HepG2 (cell line): Measurements from ENCODE around the gene RNGTT. TPM values are rescaled to one million over a fixed set of nuclear protein-coding genes. Genes with fewer than 3 reads are reported as not detected.

ENCODE experiments used
- ATAC-seq: fragments of 200-7000 bp; cut with Tn5 transposase; 3 replicates; pipeline ENCODE4 v1.9.1; 2020; ENCODE audit warnings: mild to moderate bottlenecking, moderate library complexity
- BruUV-seq: library from RNA; stranded (reverse); fragments of 400-500 nt; replicated peaks from 2 replicates; lab custom pipeline; 2021; lab: Mats Ljungman, UMichigan
- CTCF ChIA-PET: fragments of 300-600 bp; formaldehyde crosslinking; extraction: SDS; loops from one replicate; lab custom pipeline; 2021; ENCODE audit warnings: low total read pairs, inconsistent platforms, low intra/inter-chr PET ratio; lab: Yijun Ruan, JAX
- POLR2A ChIA-PET: fragments of 350-600 bp; sonication (Branson Sonifier 250); formaldehyde crosslinking; loops from one replicate; lab custom pipeline; 2020; ENCODE audit warnings: antibody characterized with exemption, inconsistent platforms; lab: Yijun Ruan, JAX
- DNase-seq: peaks from one replicate; pipeline ENCODE4 v3.0.0-alpha.2; 2015; ENCODE audit warnings: low spot score
- FAIRE-seq: peaks from 3 replicates; lab custom pipeline; 2011; peaks lifted over from hg19 to GRCh38; lab: Jason Lieb, UNC
- H2AFZ ChIP-seq: one replicate; pipeline ENCODE4 v1.6.1; 2011; ENCODE audit warnings: low read length, inconsistent platforms
- H3K27ac ChIP-seq: fragments of 300-600 bp; 3 replicates; pipeline ENCODE4 v1.8.0; 2011; ENCODE audit warnings: mixed run types, mild to moderate bottlenecking, mixed read lengths, low read length, inconsistent platforms; ENCODE audit not compliant: insufficient read depth; ENCODE audit errors: extremely low read length
- H3K27me3 ChIP-seq, 2 experiments: fragments of 200-600 bp in 1 of 2; 2 replicates in 1 of 2; 3 replicates in 1 of 2; pipeline versions ENCODE4 v1.6.0 to v1.8.0; 2011; ENCODE audit warnings: low read length in 2 of 2, mild to moderate bottlenecking in 2 of 2, moderate library complexity in 2 of 2, inconsistent platforms in 1 of 2; ENCODE audit not compliant: insufficient read depth in 2 of 2, control insufficient read depth in 1 of 2
- H3K36me3 ChIP-seq, 2 experiments: fragments of 200-600 bp in 1 of 2; replicated peaks in 1 of 2; 2 replicates in 1 of 2; 3 replicates in 1 of 2; pipeline versions ENCODE4 v1.5.1 to v1.8.0; 2011; ENCODE audit warnings: low read length in 2 of 2, inconsistent platforms in 1 of 2; ENCODE audit not compliant: insufficient read depth in 2 of 2, control insufficient read depth in 1 of 2
- H3K4me1 ChIP-seq: 2 replicates; pipeline ENCODE4 v1.5.1; 2012; ENCODE audit warnings: low read length, inconsistent platforms; ENCODE audit not compliant: insufficient read depth
- H3K4me2 ChIP-seq: 2 replicates; pipeline ENCODE4 v1.6.0; 2011; ENCODE audit warnings: low read depth, low read length, inconsistent platforms
- H3K4me3 ChIP-seq, 3 experiments: fragments of 200-600 bp in 1 of 3; sonication (generic), shearing (Covaris generic) in 1 of 3; replicated peaks in 1 of 3; 2 replicates each; pipeline ENCODE4 v1.5.1; 2011 to 2016; ENCODE audit warnings: low read length in 3 of 3, inconsistent platforms in 2 of 3, low read depth in 2 of 3, mild to moderate bottlenecking in 2 of 3, control low read depth in 1 of 3, mixed read lengths in 1 of 3; ENCODE audit not compliant: insufficient read depth in 1 of 3
- H3K79me2 ChIP-seq: one replicate; pipeline ENCODE4 v1.6.1; 2011; ENCODE audit warnings: low read length, inconsistent platforms; ENCODE audit not compliant: insufficient read depth
- H3K9ac ChIP-seq: 2 replicates; pipeline ENCODE4 v1.6.0; 2011; ENCODE audit warnings: mild to moderate bottlenecking, low read depth, low read length, inconsistent platforms; ENCODE audit not compliant: insufficient read depth
- H3K9me3 ChIP-seq: 2 replicates; pipeline ENCODE4 v1.5.1; 2012; ENCODE audit warnings: mild to moderate bottlenecking, low read length
- H4K20me1 ChIP-seq: 2 replicates; pipeline ENCODE4 v1.6.0; 2011; ENCODE audit warnings: inconsistent platforms, mild to moderate bottlenecking, low read length, moderate library complexity; ENCODE audit not compliant: insufficient read depth
- ETV6 ChIP-seq: sonication (generic); formaldehyde crosslinking; conservative IDR thresholded peaks from 2 replicates; pipeline ENCODE4 v1.4.0; 2020; ENCODE audit warnings: missing genetic modification reagents
- ISX ChIP-seq: sonication (generic); formaldehyde crosslinking; conservative IDR thresholded peaks from 2 replicates; pipeline ENCODE4 v1.5.0; 2020; ENCODE audit warnings: missing genetic modification reagents
- MZF1 ChIP-seq: sonication (generic); formaldehyde crosslinking; IDR thresholded peaks from 2 replicates; pipeline ENCODE4 v1.8.1; 2023; ENCODE audit warnings: mild to moderate bottlenecking, missing genetic modification reagents, borderline replicate concordance
- SP5 ChIP-seq: IDR thresholded peaks from 2 replicates; pipeline ENCODE4 v1.6.1; 2016; ENCODE audit warnings: low read depth, borderline replicate concordance
- SRSF9 ChIP-seq: fragments of 200-400 bp; formaldehyde crosslinking; IDR thresholded peaks from 2 replicates; pipeline ENCODE4 v1.6.1; 2018; ENCODE audit warnings: borderline replicate concordance, mild to moderate bottlenecking, low read depth, low read length; ENCODE audit not compliant: insufficient read depth, poor library complexity, severe bottlenecking
- ZIK1 ChIP-seq: sonication (generic); formaldehyde crosslinking; IDR thresholded peaks from 2 replicates; pipeline ENCODE4 v1.5.0; 2020; ENCODE audit warnings: mild to moderate bottlenecking, low read depth, missing genetic modification reagents, borderline replicate concordance
- ZMYM2 ChIP-seq: sonication (generic); formaldehyde crosslinking; IDR thresholded peaks from 2 replicates; pipeline ENCODE4 v1.8.0; 2022; ENCODE audit warnings: mild to moderate bottlenecking, missing genetic modification reagents
- ZNF260 ChIP-seq: sonication (generic); formaldehyde crosslinking; IDR thresholded peaks from 2 replicates; pipeline ENCODE4 v1.4.0; 2020; ENCODE audit warnings: missing genetic modification reagents, low read depth, mild to moderate bottlenecking, borderline replicate concordance
- ZNF333 ChIP-seq: sonication (generic); formaldehyde crosslinking; IDR thresholded peaks from 2 replicates; pipeline ENCODE4 v1.4.0; 2020; ENCODE audit warnings: mild to moderate bottlenecking, missing genetic modification reagents, borderline replicate concordance
- ZNF674 ChIP-seq: sonication (generic); formaldehyde crosslinking; IDR thresholded peaks from 2 replicates; pipeline ENCODE4 v1.5.0; 2020; ENCODE audit warnings: low read depth, mild to moderate bottlenecking, missing genetic modification reagents
- WGBS: methylation state at CpG from one replicate; pipeline ENCODE4 v1.1.6; 2017; ENCODE audit warnings: low lambda C conversion rate; 5-methylcytosine and 5-hydroxymethylcytosine counted together
- in situ Hi-C: cut with HindIII; loops from 2 replicates; pipeline ENCODE4 v1.10.0; 2017; ENCODE audit warnings: low pct_unique_long_range_greater_than_20kb; ENCODE audit not compliant: extremely low pct_ligation_motif_present
- intact Hi-C: fragments of 100-400 bp; cut with micrococcal nuclease; formaldehyde crosslinking; loops from one replicate; pipeline ENCODE4 v1.10.0; 2022; ENCODE audit not compliant: unreplicated experiment
- polyA plus RNA-seq, 8 experiments: library from polyadenylated mRNA; depleted of rRNA in 3 of 8; stranded (reverse) in 7 of 8; unstranded in 1 of 8; fragments of >200 nt; fragmentation: Illumina TruSeq in 4 of 8; extraction: Trizol in 4 of 8; gene quantifications; 2 replicates each; pipeline versions ENCODE4 v1.2.1 to v1.2.3, GENCODE V29; 2011 to 2016; ENCODE audit warnings: low read depth in 4 of 8, missing spikeins in 1 of 8, mixed read lengths in 1 of 8; ENCODE audit not compliant: insufficient read depth in 1 of 8
- total RNA-seq, 5 experiments: library from RNA; depleted of rRNA; stranded (reverse); fragments of >200 nt; fragmentation: Illumina TruSeq; extraction: Trizol; gene quantifications; 2 replicates each; pipeline ENCODE4 v1.2.3, GENCODE V29; 2016; ENCODE audit warnings: low read depth in 1 of 5
- TF ChIP-seq, protein P1 (sequence below): sonication (generic); formaldehyde crosslinking; IDR thresholded peaks from 2 replicates; pipeline ENCODE4 v1.4.0; 2020; ENCODE audit warnings: mild to moderate bottlenecking, missing genetic modification reagents, borderline replicate concordance
- TF ChIP-seq, protein P2 (sequence below): sonication (generic); formaldehyde crosslinking; IDR thresholded peaks from 2 replicates; pipeline ENCODE4 v1.9.0; 2021; ENCODE audit warnings: missing genetic modification reagents, mild to moderate bottlenecking, borderline replicate concordance
- TF ChIP-seq, protein P3 (sequence below): sonication (generic); formaldehyde crosslinking; IDR thresholded peaks from 2 replicates; pipeline ENCODE4 v1.8.1; 2023; ENCODE audit warnings: mild to moderate bottlenecking, missing genetic modification reagents, borderline replicate concordance
- TF ChIP-seq, protein P4 (sequence below): sonication (generic); formaldehyde crosslinking; IDR thresholded peaks from 2 replicates; pipeline ENCODE4 v1.8.1; 2023; ENCODE audit warnings: mild to moderate bottlenecking, missing genetic modification reagents
- TF ChIP-seq, protein P5 (sequence below): sonication (generic); formaldehyde crosslinking; IDR thresholded peaks from 2 replicates; pipeline ENCODE4 v1.9.0; 2022; ENCODE audit warnings: missing genetic modification reagents, mild to moderate bottlenecking, borderline replicate concordance

RNGTT gene
- total and polyA plus RNA-seq, 2 of the 13 experiments (the other 11 are each of a cell fraction or from before 2014, with no cell fraction given): 6.0 to 22.6 TPM

DNA sequence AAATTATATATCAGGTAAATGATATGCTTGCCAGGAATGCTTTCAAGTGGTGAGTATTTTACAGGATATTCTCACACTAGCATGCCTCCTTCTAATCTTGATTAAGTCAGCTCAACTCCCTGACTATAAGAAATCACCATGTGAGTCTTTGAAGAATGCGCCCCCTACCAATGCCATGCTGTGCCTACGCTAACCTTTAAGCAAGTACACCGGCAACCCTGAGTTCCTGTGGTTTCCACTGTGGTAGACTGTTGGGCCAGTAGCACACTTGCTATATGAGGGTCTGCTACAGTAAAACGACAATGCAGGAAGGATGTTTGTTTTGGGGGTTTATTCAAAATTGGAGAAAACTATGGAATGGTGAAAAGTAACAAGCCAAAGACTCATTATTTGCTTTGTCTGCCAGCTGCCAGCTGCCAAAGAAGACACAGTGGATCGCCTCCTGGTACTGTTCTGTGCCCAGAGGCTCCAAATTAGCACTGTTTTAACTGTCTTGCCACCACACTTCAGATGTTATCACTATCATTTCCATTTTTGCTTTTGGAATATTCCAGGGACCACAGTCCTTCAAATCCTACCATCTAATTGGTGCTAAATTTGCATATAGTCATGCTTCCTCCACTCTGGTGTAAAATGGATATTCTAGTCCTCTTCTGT is 333.5 kb downstream of the RNGTT start (continued):
- TF ChIP-seq SRSF9: no peak
- no peak for TF ChIP-seq ZNF674
- no peak for TF ChIP-seq ETV6 (CRISPR knock-in tag)
- TF ChIP-seq, protein P1, sequence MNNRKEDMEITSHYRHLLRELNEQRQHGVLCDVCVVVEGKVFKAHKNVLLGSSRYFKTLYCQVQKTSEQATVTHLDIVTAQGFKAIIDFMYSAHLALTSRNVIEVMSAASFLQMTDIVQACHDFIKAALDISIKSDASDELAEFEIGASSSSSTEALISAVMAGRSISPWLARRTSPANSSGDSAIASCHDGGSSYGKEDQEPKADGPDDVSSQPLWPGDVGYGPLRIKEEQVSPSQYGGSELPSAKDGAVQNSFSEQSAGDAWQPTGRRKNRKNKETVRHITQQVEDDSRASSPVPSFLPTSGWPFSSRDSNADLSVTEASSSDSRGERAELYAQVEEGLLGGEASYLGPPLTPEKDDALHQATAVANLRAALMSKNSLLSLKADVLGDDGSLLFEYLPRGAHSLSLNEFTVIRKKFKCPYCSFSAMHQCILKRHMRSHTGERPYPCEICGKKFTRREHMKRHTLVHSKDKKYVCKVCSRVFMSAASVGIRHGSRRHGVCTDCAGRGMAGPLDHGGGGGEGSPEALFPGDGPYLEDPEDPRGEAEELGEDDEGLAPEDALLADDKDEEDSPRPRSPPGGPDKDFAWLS (CRISPR knock-in tag): no peak
- no peak for TF ChIP-seq ISX (CRISPR knock-in tag)
- no peak for TF ChIP-seq SP5 (CRISPR knock-in tag)
- TF ChIP-seq, protein P2, sequence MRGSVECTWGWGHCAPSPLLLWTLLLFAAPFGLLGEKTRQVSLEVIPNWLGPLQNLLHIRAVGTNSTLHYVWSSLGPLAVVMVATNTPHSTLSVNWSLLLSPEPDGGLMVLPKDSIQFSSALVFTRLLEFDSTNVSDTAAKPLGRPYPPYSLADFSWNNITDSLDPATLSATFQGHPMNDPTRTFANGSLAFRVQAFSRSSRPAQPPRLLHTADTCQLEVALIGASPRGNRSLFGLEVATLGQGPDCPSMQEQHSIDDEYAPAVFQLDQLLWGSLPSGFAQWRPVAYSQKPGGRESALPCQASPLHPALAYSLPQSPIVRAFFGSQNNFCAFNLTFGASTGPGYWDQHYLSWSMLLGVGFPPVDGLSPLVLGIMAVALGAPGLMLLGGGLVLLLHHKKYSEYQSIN (CRISPR knock-in tag): no peak
- no peak for TF ChIP-seq MZF1 (CRISPR knock-in tag)
- no peak for TF ChIP-seq ZNF260 (CRISPR knock-in tag)

DNA sequence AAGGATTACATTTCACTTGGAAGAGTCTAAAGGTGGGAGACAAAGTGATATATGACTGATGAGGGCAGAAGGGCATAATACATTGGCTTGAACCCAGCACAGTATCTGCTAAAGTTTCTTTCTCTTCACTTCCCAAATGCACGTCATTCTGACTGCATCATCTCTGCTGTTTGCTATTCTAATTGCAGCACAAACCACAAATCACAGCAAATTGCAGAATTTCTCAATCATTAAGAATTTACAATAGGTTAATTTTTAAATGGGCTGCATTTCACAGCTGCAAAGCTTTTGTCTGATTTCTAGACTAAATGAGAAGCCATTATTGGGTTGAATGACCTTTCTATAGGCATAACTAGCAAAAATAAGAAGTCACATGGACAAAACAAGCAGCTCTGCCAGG is 337.0 kb downstream of the RNGTT start:
- WGBS: 95% methylated on average over 1 of the region's 1 CpG
- TF ChIP-seq ZNF333 (CRISPR knock-in tag) (no peak), ZIK1 (CRISPR knock-in tag) (no peak), ZMYM2 (CRISPR knock-in tag) (no peak)
- TF ChIP-seq, protein P3, sequence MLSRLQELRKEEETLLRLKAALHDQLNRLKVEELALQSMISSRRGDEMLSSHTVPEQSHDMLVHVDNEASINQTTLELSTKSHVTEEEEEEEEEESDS: no peak
- TF ChIP-seq, protein P4, sequence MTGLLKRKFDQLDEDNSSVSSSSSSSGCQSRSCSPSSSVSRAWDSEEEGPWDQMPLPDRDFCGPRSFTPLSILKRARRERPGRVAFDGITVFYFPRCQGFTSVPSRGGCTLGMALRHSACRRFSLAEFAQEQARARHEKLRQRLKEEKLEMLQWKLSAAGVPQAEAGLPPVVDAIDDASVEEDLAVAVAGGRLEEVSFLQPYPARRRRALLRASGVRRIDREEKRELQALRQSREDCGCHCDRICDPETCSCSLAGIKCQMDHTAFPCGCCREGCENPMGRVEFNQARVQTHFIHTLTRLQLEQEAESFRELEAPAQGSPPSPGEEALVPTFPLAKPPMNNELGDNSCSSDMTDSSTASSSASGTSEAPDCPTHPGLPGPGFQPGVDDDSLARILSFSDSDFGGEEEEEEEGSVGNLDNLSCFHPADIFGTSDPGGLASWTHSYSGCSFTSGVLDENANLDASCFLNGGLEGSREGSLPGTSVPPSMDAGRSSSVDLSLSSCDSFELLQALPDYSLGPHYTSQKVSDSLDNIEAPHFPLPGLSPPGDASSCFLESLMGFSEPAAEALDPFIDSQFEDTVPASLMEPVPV (CRISPR knock-in tag): no peak
- TF ChIP-seq, protein P5, sequence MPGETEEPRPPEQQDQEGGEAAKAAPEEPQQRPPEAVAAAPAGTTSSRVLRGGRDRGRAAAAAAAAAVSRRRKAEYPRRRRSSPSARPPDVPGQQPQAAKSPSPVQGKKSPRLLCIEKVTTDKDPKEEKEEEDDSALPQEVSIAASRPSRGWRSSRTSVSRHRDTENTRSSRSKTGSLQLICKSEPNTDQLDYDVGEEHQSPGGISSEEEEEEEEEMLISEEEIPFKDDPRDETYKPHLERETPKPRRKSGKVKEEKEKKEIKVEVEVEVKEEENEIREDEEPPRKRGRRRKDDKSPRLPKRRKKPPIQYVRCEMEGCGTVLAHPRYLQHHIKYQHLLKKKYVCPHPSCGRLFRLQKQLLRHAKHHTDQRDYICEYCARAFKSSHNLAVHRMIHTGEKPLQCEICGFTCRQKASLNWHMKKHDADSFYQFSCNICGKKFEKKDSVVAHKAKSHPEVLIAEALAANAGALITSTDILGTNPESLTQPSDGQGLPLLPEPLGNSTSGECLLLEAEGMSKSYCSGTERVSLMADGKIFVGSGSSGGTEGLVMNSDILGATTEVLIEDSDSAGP (CRISPR knock-in tag): no peak

More for the DNA sequence above, 337.0 kb downstream of the RNGTT start:
- BruUV-seq: no TSS peak
- DNase-seq (no peak), FAIRE-seq (no peak), ATAC-seq (no peak)
- H3K79me2 ChIP-seq: no peaks in the 10 kb centered on the region
- intact Hi-C loops (no loop called here), in situ Hi-C loops (no loop called here)
- no peak overlapping the region for H3K9ac ChIP-seq
- no peaks in the 10 kb centered on the region for H3K4me1 ChIP-seq
- H3K4me2 ChIP-seq: no peak overlapping the region
- ChIA-PET POLR2A (no interaction called here), CTCF (no interaction called here)
- H4K20me1 ChIP-seq: no peaks in the 10 kb centered on the region
- no peak overlapping the region for H3K27ac ChIP-seq
- no peak overlapping the region for H3K4me3 ChIP-seq
- H3K9me3 ChIP-seq: no peaks in the 10 kb centered on the region
- H3K27me3 ChIP-seq: no peaks in the 10 kb centered on the region; a peak in 1 of 5 replicates
- H2AFZ ChIP-seq: no peak overlapping the region
- H3K36me3 ChIP-seq: no peaks in the 10 kb centered on the region
